DMS153 treated with DMSO at 0.1 percent for 48 hours (cell line): ENCODE results near the gene REX1BD.
A peak's percentile ranks its signal among the peaks of the same experiment; 100 is the strongest.

ENCODE experiments used
- DNase-seq: peaks from one replicate; lab custom pipeline; 2025; ENCODE audit not compliant: unreplicated experiment; lab: John Stamatoyannopoulos, UW

The REX1BD gene

GRCh38 chr19:18612772-18613588, 24.4 kb downstream of the REX1BD start, which contains the start of gene TMEM59L:
Gene TMEM59L (plus strand): TSS chr19:18612870. CDS start chr19:18612959, 89 bp downstream.
- DNase-seq, result no peak

GRCh38 chr19:18613589-18614234, 25.1 kb downstream of the REX1BD start:
- DNase-seq, result no peak

- no peak for DNase-seq
These were observed 27.4 kb downstream of the REX1BD start for GRCh38 chr19:18616023-18616422.

GRCh38 chr19:18617562-18617961, 29.0 kb downstream of the REX1BD start:
- DNase-seq, result no peak

GRCh38 chr19:18618236-18618635, 29.6 kb downstream of the REX1BD start:
- no peak for DNase-seq

GRCh38 chr19:18620311-18620710, 31.7 kb downstream of the REX1BD start:
- no peak for DNase-seq

- DNase-seq, result no peak
These were observed 32.3 kb downstream of the REX1BD start for GRCh38 chr19:18620902-18621301.

GRCh38 chr19:18626906-18627305, 38.3 kb downstream of the REX1BD start:
- no peak for DNase-seq

GRCh38 chr19:18629166-18630088, 40.8 kb downstream of the REX1BD start:
- DNase-seq, result no peak

- DNase-seq, result no peak
These were observed 44.7 kb downstream of the REX1BD start for GRCh38 chr19:18633321-18633720.

GRCh38 chr19:18634612-18635297, 46.2 kb downstream of the REX1BD start:
- DNase-seq, result no peak

GRCh38 chr19:18635831-18636182, 47.2 kb downstream of the REX1BD start:
- no peak for DNase-seq

- peak; percentile 91 for DNase-seq
These were observed 47.8 kb downstream of the REX1BD start for GRCh38 chr19:18636183-18636968.

- DNase-seq, result no peak
These were observed 48.5 kb downstream of the REX1BD start, which contains the start of gene KLHL26 for GRCh38 chr19:18636969-18637629. Gene KLHL26 (plus strand): TSS chr19:18637028. CDS start chr19:18637055, 27 bp downstream.

- DNase-seq, result peak; percentile 20
These were observed 49.4 kb downstream of the REX1BD start for GRCh38 chr19:18637673-18638630.

GRCh38 chr19:18639706-18640243, 51.2 kb downstream of the REX1BD start:
- DNase-seq, result no peak
